ENCODE results near the gene TRAK1.

Gene TRAK1

DNA sequence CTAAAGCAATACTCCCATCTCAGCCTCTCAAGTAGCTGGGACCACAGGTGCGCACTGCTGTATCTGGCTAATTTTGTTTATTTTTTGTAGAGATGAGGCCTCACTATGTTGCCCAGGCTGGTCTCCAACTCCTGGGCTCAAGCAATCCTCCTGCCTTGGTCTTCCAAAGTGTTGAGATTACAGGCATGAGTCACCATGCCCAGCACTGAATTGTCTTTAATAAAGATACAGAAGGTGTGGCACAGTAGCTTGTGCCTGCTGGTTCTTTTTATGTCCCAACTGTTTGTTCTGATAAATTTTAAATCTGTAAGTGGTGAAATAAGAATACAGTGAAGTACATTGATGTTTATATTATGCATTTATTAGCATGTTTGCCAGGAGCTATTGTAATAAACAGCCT lies 20.6 kb upstream of the TRAK1 start:
- H3K4me3 ChIP-seq, result no peak overlapping the region
- no peak for DNase-seq
- TF ChIP-seq, protein P1, sequence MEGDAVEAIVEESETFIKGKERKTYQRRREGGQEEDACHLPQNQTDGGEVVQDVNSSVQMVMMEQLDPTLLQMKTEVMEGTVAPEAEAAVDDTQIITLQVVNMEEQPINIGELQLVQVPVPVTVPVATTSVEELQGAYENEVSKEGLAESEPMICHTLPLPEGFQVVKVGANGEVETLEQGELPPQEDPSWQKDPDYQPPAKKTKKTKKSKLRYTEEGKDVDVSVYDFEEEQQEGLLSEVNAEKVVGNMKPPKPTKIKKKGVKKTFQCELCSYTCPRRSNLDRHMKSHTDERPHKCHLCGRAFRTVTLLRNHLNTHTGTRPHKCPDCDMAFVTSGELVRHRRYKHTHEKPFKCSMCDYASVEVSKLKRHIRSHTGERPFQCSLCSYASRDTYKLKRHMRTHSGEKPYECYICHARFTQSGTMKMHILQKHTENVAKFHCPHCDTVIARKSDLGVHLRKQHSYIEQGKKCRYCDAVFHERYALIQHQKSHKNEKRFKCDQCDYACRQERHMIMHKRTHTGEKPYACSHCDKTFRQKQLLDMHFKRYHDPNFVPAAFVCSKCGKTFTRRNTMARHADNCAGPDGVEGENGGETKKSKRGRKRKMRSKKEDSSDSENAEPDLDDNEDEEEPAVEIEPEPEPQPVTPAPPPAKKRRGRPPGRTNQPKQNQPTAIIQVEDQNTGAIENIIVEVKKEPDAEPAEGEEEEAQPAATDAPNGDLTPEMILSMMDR (IDR thresholded peaks at IDR 0.05), result no peak
- H3K36me3 ChIP-seq, result no peaks in the 10 kb centered on the region
- peak overlapping the region; percentile 76 to 83 for H3K27ac ChIP-seq
- peaks cover 4 to 99% (median 59%) of the 10 kb centered on the region in 4 donors for H3K4me1 ChIP-seq
- intact Hi-C loops (cut with DNase I; ENCODE audit: low total_unique reads), result no loop called here
- no peaks in the 10 kb centered on the region for H3K27me3 ChIP-seq
- H3K9me3 ChIP-seq, result no peaks in the 10 kb centered on the region

DNA sequence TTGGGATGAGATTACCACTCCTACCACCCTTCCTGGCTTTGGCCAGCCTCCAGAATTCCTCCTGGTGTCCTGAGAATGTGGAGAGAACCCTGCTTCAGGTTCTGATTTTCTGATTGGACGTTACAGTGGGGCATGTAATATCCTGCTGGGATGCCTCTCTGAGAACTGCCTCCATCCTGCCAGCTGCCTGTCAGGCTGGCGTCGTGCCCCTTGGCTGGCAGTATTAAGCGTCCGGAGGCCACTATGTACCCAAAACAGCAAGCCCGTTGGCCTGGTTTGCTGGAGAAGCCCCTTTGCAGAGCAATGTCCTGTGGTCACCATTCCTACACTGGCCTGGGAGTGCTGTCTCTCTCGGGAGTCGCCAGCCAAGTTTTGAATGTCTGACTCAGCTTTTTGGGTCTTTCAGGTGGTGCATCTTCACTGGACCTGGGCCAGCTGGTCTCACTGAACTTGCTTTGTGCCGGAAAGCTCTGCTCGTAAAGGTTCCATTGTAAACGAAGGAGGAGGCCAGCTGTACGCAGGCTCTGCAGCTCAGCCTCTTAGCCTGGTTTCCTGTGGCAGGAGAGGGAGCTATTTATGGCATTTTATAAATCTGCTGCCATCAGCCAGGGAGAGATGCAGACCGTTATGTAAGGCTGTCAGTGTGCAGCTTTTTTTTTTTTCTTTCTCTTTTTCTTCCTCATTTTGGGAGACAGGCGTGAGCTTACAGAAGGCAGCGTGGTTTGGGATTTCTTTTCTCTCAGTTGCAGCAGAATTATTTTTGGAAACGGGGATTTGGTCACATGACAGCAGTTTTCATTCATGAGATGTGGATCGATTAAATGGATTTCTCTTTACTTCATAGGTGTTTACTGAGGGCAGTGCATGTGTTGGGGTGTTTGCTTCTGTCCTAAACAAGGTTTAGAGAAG lies 19.0 kb upstream of the TRAK1 start:
- peaks cover 0 to 89% (median 56%) of the 10 kb centered on the region in 4 donors for H3K4me1 ChIP-seq
- no peaks in the 10 kb centered on the region for H3K9me3 ChIP-seq
- no peaks in the 10 kb centered on the region for H3K27me3 ChIP-seq
- intact Hi-C loops (cut with DNase I; ENCODE audit: low total_unique reads), result no loop called here
- H3K27ac ChIP-seq, result peak overlapping the region; percentile 76 to 83
- no peaks in the 10 kb centered on the region for H3K36me3 ChIP-seq
- H3K4me3 ChIP-seq, result peak overlapping the region; percentile 32 to 38
- DNase-seq, result peak; percentile 76 to 92
- TF ChIP-seq, protein P1 (IDR thresholded peaks at IDR 0.05), result no peak

DNA sequence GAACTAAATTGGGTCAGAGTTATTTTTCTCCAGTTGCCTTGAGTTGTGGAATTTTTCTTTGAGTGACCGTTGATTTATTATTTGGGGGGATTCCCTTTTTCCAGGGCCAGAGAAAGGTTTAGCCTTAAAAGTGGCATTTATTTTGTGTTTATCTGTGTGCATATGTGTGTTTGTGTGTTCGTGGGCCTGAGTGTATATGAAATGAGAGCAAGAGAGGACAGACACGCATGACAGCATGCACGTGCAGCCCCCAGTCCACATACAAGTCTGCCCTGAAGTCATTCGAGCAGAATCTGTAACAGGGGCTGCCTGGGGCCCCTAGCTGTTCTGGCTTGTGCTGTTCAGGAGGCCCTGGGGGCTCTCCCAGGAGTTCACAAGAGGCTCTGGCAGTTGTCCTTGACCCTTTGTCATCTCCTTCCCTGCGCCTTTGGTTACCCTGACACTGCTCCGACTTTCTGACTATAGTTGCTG lies 18.3 kb upstream of the TRAK1 start:
- no peaks in the 10 kb centered on the region for H3K36me3 ChIP-seq
- peak overlapping the region; percentile 32 to 38 for H3K4me3 ChIP-seq
- H3K27me3 ChIP-seq, result no peaks in the 10 kb centered on the region
- TF ChIP-seq, protein P1 (IDR thresholded peaks at IDR 0.05), result no peak
- H3K9me3 ChIP-seq, result no peaks in the 10 kb centered on the region
- H3K4me1 ChIP-seq, result peaks cover 0 to 89% (median 52%) of the 10 kb centered on the region in 4 donors
- intact Hi-C loops (cut with DNase I; ENCODE audit: low total_unique reads), result no loop called here
- DNase-seq, result no peak
- peak overlapping the region; percentile 76 to 83 for H3K27ac ChIP-seq

DNA sequence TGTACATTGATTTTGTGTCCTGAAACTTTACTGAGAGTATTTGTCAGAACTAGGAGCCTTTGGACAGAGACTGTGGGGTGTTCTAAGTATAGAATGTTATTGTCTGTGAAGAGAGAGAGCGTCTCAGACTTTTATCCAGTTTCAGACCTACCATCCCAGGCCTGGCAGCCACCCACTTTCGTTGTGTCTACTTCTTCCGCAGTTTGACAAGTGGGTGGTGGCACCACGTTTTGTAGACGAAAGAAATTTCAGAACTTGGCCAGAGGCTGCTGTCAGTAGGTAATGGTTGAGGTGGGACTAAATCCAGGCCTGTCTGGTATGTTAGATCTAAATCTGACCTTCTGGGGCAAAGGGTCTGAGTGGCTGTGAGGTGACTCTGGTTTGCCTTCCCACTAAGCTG lies 13.4 kb upstream of the TRAK1 start:
- TF ChIP-seq, protein P1 (IDR thresholded peaks at IDR 0.05), result no peak
- peaks cover 0 to 81% (median 44%) of the 10 kb centered on the region in 4 donors for H3K4me1 ChIP-seq
- no peak overlapping the region for H3K4me3 ChIP-seq
- DNase-seq, result no peak
- peak overlapping the region; percentile 56 to 62 for H3K27ac ChIP-seq
- intact Hi-C loops (cut with DNase I; ENCODE audit: low total_unique reads), result no loop called here
- no peaks in the 10 kb centered on the region for H3K27me3 ChIP-seq
- H3K9me3 ChIP-seq, result no peaks in the 10 kb centered on the region
- no peaks in the 10 kb centered on the region for H3K36me3 ChIP-seq

DNA sequence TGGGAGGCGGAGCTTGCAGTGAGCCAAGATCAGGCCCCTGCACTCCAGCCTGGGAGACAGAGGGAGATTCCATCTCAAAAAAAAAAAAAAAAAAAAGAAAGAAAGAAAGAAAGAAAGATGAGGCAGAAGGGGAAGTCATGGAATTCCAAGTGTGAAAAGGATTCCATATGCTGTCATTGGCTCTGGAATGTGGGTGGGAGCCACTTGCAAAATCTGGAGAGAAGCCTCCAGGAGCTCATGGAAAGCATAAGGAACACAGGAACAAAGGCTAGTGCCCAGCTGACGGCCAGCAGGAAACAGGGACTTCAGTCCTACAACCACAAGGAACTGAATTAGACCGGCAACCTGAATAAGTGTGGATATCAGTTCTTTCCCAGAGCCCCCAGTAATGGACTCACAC lies 12.5 kb upstream of the TRAK1 start:
- TF ChIP-seq, protein P1 (IDR thresholded peaks at IDR 0.05), result no peak
- H3K27ac ChIP-seq, result no peak overlapping the region
- H3K27me3 ChIP-seq, result no peaks in the 10 kb centered on the region
- DNase-seq, result no peak
- no peak overlapping the region for H3K4me3 ChIP-seq
- intact Hi-C loops (cut with DNase I; ENCODE audit: low total_unique reads), result no loop called here
- H3K4me1 ChIP-seq, result peaks cover 0 to 80% (median 35%) of the 10 kb centered on the region in 4 donors
- no peaks in the 10 kb centered on the region for H3K36me3 ChIP-seq
- H3K9me3 ChIP-seq, result no peaks in the 10 kb centered on the region

Data from tibial artery (tissue), 4 donors.